H4 (cell line): Measurements from ENCODE around the gene C16orf86. TPM values are rescaled to one million over a fixed set of nuclear protein-coding genes. Genes with fewer than 3 reads are reported as not detected.
"Not testable (repeated sequence)": the region's sequence is repeated elsewhere in the genome, so short reads cannot be mapped to it uniquely, and the experiment has no call there.

Experiments used
- DNase-seq: peaks from one replicate; pipeline ENCODE4 v3.0.0-alpha.2; 2015; ENCODE audit warnings: low spot score
- total RNA-seq: library from RNA; depleted of rRNA; stranded (reverse); fragments of >200 nt; shearing (Covaris generic); gene quantifications from 2 replicates; pipeline ENCODE4 v1.2.3, GENCODE V29; 2014; rRNA removed

The C16orf86 gene
- total RNA-seq, 1 experiment from 2014 or later = not detected

GRCh38 chr16:67693517-67694285, 27.1 kb downstream of the C16orf86 start:
- not testable (repeated sequence) for DNase-seq

- DNase-seq = no peak
Measured at GRCh38 chr16:67694611-67695010, 28.0 kb downstream of the C16orf86 start.

GRCh38 chr16:67697422-67698185, 31.0 kb downstream of the C16orf86 start:
- no peak for DNase-seq

- DNase-seq = no peak
Measured at GRCh38 chr16:67699265-67699664, 32.7 kb downstream of the C16orf86 start.

GRCh38 chr16:67701420-67701819, 34.8 kb downstream of the C16orf86 start:
- no peak for DNase-seq

GRCh38 chr16:67702130-67702529, 35.5 kb downstream of the C16orf86 start:
- no peak for DNase-seq

- DNase-seq = no peak
Measured at GRCh38 chr16:67703626-67704025, 37.0 kb downstream of the C16orf86 start.

GRCh38 chr16:67704110-67704509, 37.5 kb downstream of the C16orf86 start:
- DNase-seq = no peak

- DNase-seq = no peak
Measured at GRCh38 chr16:67707210-67707609, 40.6 kb downstream of the C16orf86 start.

- no peak for DNase-seq
Measured at GRCh38 chr16:67707790-67708189, 41.2 kb downstream of the C16orf86 start.

GRCh38 chr16:67708368-67708771, 41.8 kb downstream of the C16orf86 start:
- no peak for DNase-seq

- DNase-seq = no peak
Measured at GRCh38 chr16:67709050-67709449, 42.4 kb downstream of the C16orf86 start.

- no peak for DNase-seq
Measured at GRCh38 chr16:67710607-67711006, 44.0 kb downstream of the C16orf86 start.

GRCh38 chr16:67713647-67714273, 47.1 kb downstream of the C16orf86 start:
- no peak for DNase-seq

- DNase-seq = no peak
Measured at GRCh38 chr16:67714522-67714921, 47.9 kb downstream of the C16orf86 start.

GRCh38 chr16:67716097-67716496, 49.5 kb downstream of the C16orf86 start:
- DNase-seq = no peak

Other genes starting within 250 kb of the C16orf86 start
- 0.10 TPM in 1 of 2 replicates, not detected in the other for gene HSD11B2, start 235.7 kb upstream of the C16orf86 start, total RNA-seq
- 99.0 and 101 TPM in 2 replicates for gene ATP6V0D1, start 185.7 kb upstream of the C16orf86 start, total RNA-seq
- not detected in 2 replicates for gene AGRP, start 183.3 kb upstream of the C16orf86 start, total RNA-seq
- 10.4 and 11.0 TPM in 2 replicates for gene RIPOR1, start 138.0 kb upstream of the C16orf86 start, total RNA-seq
- 40.9 and 41.3 TPM in 2 replicates for gene CTCF, start 104.3 kb upstream of the C16orf86 start, total RNA-seq
- gene CARMIL2, start 21.7 kb upstream of the C16orf86 start, total RNA-seq = 0.17 and 0.18 TPM in 2 replicates
- 29.1 and 45.6 TPM in 2 replicates for gene ACD, start 6.6 kb upstream of the C16orf86 start, total RNA-seq
- not detected in 2 replicates for gene PARD6A, start 5.9 kb upstream of the C16orf86 start, total RNA-seq
- 5.6 and 6.6 TPM in 2 replicates for gene ENKD1, start 64 bp upstream of the C16orf86 start, total RNA-seq
- 10.7 and 11.5 TPM in 2 replicates for gene GFOD2, start 52.5 kb downstream of the C16orf86 start, total RNA-seq
- 1.7 and 3.2 TPM in 2 replicates for gene RANBP10, start 139.7 kb downstream of the C16orf86 start, total RNA-seq
- gene TSNAXIP1, start 140.1 kb downstream of the C16orf86 start, total RNA-seq = 0.48 TPM in 1 of 2 replicates, not detected in the other
- 39.5 and 43.7 TPM in 2 replicates for gene THAP11, start 175.5 kb downstream of the C16orf86 start, total RNA-seq
- gene NUTF2, start 180.1 kb downstream of the C16orf86 start, total RNA-seq = 95.0 and 256 TPM in 2 replicates
- 12.0 and 20.8 TPM in 2 replicates for gene CENPT, start 180.9 kb downstream of the C16orf86 start, total RNA-seq
- 28.3 and 35.3 TPM in 2 replicates for gene EDC4, start 206.2 kb downstream of the C16orf86 start, total RNA-seq
- gene NRN1L, start 218.1 kb downstream of the C16orf86 start, total RNA-seq = not detected in 2 replicates
- 7.7 and 8.1 TPM in 2 replicates for gene PSKH1, start 226.4 kb downstream of the C16orf86 start, total RNA-seq